Panc1 (cell line): Measurements from ENCODE around the gene OR2G3. TPM values are rescaled to one million over a fixed set of nuclear protein-coding genes. Genes with fewer than 3 reads are reported as not detected.

Experiments used
- ATAC-seq: fragments of 200-7000 bp; cut with Tn5 transposase; 2 replicates; pipeline ENCODE4 v1.9.1; 2020; ENCODE audit warnings: mild to moderate bottlenecking, moderate library complexity
- BruUV-seq: library from RNA; stranded (reverse); fragments of 400-500 nt; replicated peaks from 2 replicates; lab custom pipeline; 2021; lab: Mats Ljungman, UMichigan
- CTCF ChIA-PET: fragments of 300-600 bp; sonication (Branson Sonifier 250); formaldehyde crosslinking; loops from one replicate; lab custom pipeline; 2022; ENCODE audit warnings: antibody characterized with exemption; lab: Charles Lee
- POLR2A ChIA-PET: fragments of 300-600 bp; sonication (Branson Sonifier 250); formaldehyde crosslinking; loops from one replicate; lab custom pipeline; 2022; ENCODE audit warnings: antibody characterized with exemption; lab: Charles Lee
- DNase-seq: peaks from one replicate; pipeline ENCODE4 v3.0.0-alpha.2; 2010; ENCODE audit warnings: low read depth, low spot score
- H3K27ac ChIP-seq: 2 replicates; pipeline ENCODE4 v1.5.1; 2011; ENCODE audit warnings: mild to moderate bottlenecking, low read length, inconsistent platforms
- H3K27me3 ChIP-seq: fragments of 200-500 bp; sonication (Bioruptor generic); 2 replicates; pipeline ENCODE4 v1.6.0; 2014; ENCODE audit warnings: low read length, inconsistent platforms; ENCODE audit not compliant: control insufficient read depth, insufficient read depth
- H3K36me3 ChIP-seq: fragments of 200-500 bp; sonication (Bioruptor generic); 2 replicates; pipeline ENCODE4 v1.5.1; 2014; ENCODE audit warnings: inconsistent platforms, mild to moderate bottlenecking, low read length, moderate library complexity; ENCODE audit not compliant: control insufficient read depth, insufficient read depth
- H3K4me1 ChIP-seq: 2 replicates; pipeline ENCODE4 v1.5.1; 2011; ENCODE audit warnings: inconsistent platforms, mild to moderate bottlenecking, low read length, moderate library complexity; ENCODE audit not compliant: control insufficient read depth, insufficient read depth
- H3K4me3 ChIP-seq, 2 experiments: 2 replicates each; pipeline ENCODE4 v1.5.1; 2011 to 2012; ENCODE audit warnings: low read depth in 2 of 2, low read length in 2 of 2, mild to moderate bottlenecking in 2 of 2, inconsistent platforms in 1 of 2, moderate library complexity in 1 of 2
- H3K9me3 ChIP-seq: fragments of 200-500 bp; sonication (Bioruptor generic); 2 replicates; pipeline ENCODE4 v1.5.1; 2014; ENCODE audit warnings: low read depth, mild to moderate bottlenecking, inconsistent platforms, low read length, moderate library complexity; ENCODE audit not compliant: control insufficient read depth, insufficient read depth
- REST ChIP-seq, 2 experiments: IDR thresholded peaks; 2 replicates each; pipeline ENCODE4 v1.6.1; 2011 to 2012; ENCODE audit warnings: low read depth in 2 of 2, control low read depth in 1 of 2, low read length in 1 of 2, mild to moderate bottlenecking in 1 of 2, moderate library complexity in 1 of 2; ENCODE audit not compliant: insufficient read depth in 1 of 2
- TCF7L2 ChIP-seq: IDR thresholded peaks from 2 replicates; pipeline ENCODE4 v1.6.1; 2011; ENCODE audit warnings: mild to moderate bottlenecking, low read depth, low read length, inconsistent platforms
- in situ Hi-C: cut with HindIII; loops from 2 replicates; pipeline ENCODE4 v1.10.0; 2016; ENCODE audit warnings: low sequenced_read_pairs, low pct_unique_long_range_greater_than_20kb
- intact Hi-C: fragments of 100-400 bp; cut with micrococcal nuclease; formaldehyde crosslinking; loops from one replicate; pipeline ENCODE4 v1.10.0; 2022; ENCODE audit not compliant: unreplicated experiment
- total RNA-seq: library from RNA; stranded (reverse); gene quantifications from one replicate; pipeline ENCODE4 v1.2.1, GENCODE V29; 2021; ENCODE audit not compliant: unreplicated experiment

OR2G3 gene
- total RNA-seq, 1 experiment from 2014 or later = not detected

GRCh38 chr1:247653040-247653439 lies 47.7 kb downstream of the OR2G3 start:
- no peak for TF ChIP-seq TCF7L2
- no peak for TF ChIP-seq REST (IDR thresholded peaks at IDR 0.05; ENCODE audit: insufficient read depth in 1 of 2, low read depth in 2 of 2, low read length in 1 of 2)
- intact Hi-C loops (no loop called here), in situ Hi-C loops (no loop called here)
- no peaks in the 10 kb centered on the region for H3K9me3 ChIP-seq
- DNase-seq (no peak), ATAC-seq (no peak)
- no TSS peak for BruUV-seq
- no peaks in the 10 kb centered on the region for H3K27me3 ChIP-seq
- CTCF ChIA-PET = no interaction called here
- H3K36me3 ChIP-seq = no peaks in the 10 kb centered on the region
- POLR2A ChIA-PET = no interaction called here
- no peak overlapping the region for H3K27ac ChIP-seq
- no peak overlapping the region for H3K4me3 ChIP-seq
- no peaks in the 10 kb centered on the region for H3K4me1 ChIP-seq

Other genes starting within 250 kb of the OR2G3 start
- 0.33 TPM for gene NLRP3, start 189.4 kb upstream of the OR2G3 start, total RNA-seq
- gene OR2B11, start 147.5 kb upstream of the OR2G3 start, total RNA-seq = not detected
- not detected for gene OR2C3, start 69.1 kb upstream of the OR2G3 start, total RNA-seq
- gene GCSAML, start 56.5 kb upstream of the OR2G3 start, total RNA-seq = not detected
- gene OR2G2, start 17.2 kb upstream of the OR2G3 start, total RNA-seq = not detected
- not detected for gene OR13G1, start 74.2 kb downstream of the OR2G3 start, total RNA-seq
- gene OR6F1, start 111.1 kb downstream of the OR2G3 start, total RNA-seq = not detected
- gene OR14K1, start 133.0 kb downstream of the OR2G3 start, total RNA-seq = not detected
- not detected for gene OR14A2, start 142.6 kb downstream of the OR2G3 start, total RNA-seq
- not detected for gene OR1C1, start 155.0 kb downstream of the OR2G3 start, total RNA-seq
- gene OR14A16, start 218.5 kb downstream of the OR2G3 start, total RNA-seq = not detected
- gene OR11L1, start 236.3 kb downstream of the OR2G3 start, total RNA-seq = not detected